Kidney epithelial cell (primary cell): ENCODE data around the gene SNAPC1. TPM values are rescaled to one million over a fixed set of nuclear protein-coding genes. Genes with fewer than 3 reads are reported as not detected.

Source experiments
- DNase-seq: peaks from one replicate; pipeline ENCODE4 v3.0.0-alpha.2; 2010; ENCODE audit warnings: low read depth
- H3K27me3 ChIP-seq: 2 replicates; pipeline ENCODE4 v1.6.0; 2011; ENCODE audit warnings: low read length; ENCODE audit not compliant: control insufficient read depth, insufficient read depth
- H3K36me3 ChIP-seq: 2 replicates; pipeline ENCODE4 v1.5.1; 2011; ENCODE audit warnings: low read length; ENCODE audit not compliant: control insufficient read depth, insufficient read depth
- H3K4me3 ChIP-seq: 2 replicates; pipeline ENCODE4 v1.5.1; 2011; ENCODE audit warnings: low read depth, mild to moderate bottlenecking, control low read depth, low read length
- CTCF ChIP-seq: IDR thresholded peaks from 2 replicates; pipeline ENCODE4 v1.5.1; 2011; ENCODE audit warnings: mild to moderate bottlenecking, moderate library complexity, low read length, control low read depth, inconsistent platforms; ENCODE audit not compliant: insufficient read depth, poor library complexity, severe bottlenecking
- total RNA-seq: library from RNA; depleted of rRNA; stranded (reverse); fragments of >200 nt; gene quantifications from 2 replicates; pipeline ENCODE4 v1.2.3, GENCODE V29; 2015

Gene SNAPC1
- total RNA-seq, 1 donor from 2014 or later = 16.1 TPM

GRCh38 chr14:61839507-61839906 is 77.3 kb downstream of the SNAPC1 start:
- Histone ChIP-seq H3K27me3 (no peaks in the 10 kb centered on the region), H3K36me3 (no peaks in the 10 kb centered on the region), H3K4me3 (no peak overlapping the region)
- TF ChIP-seq CTCF = no peak
- DNase-seq = no peak

DNA sequence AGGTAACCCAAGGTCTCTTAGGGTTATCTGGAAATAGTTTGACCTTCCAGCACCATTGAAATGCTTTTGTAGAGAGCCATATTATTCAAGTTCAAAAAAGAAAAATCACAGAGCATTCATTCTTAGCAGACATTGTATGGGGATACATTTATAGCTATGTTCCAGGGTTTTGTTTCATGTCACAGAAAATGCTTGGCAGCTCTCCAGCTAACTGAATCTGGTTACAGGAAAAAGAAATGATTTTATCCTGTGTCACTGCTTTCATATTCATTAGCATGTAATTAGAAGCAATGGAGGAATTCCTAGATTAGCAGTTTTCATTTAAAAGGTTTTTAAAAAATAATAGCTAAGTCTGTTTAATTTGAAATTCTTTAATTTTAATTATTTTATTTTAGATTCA is 78.9 kb downstream of the SNAPC1 start:
- Histone ChIP-seq H3K36me3 (no peaks in the 10 kb centered on the region), H3K4me3 (no peak overlapping the region), H3K27me3 (no peaks in the 10 kb centered on the region)
- TF ChIP-seq CTCF = no peak
- DNase-seq = no peak

Other genes with a start within 250 kb of the SNAPC1 start
- 295 and 307 TPM in 2 replicates for gene HIF1A, start 66.9 kb upstream of the SNAPC1 start, total RNA-seq
- gene SYT16, start 50.3 kb downstream of the SNAPC1 start, total RNA-seq = 0.17 and 2.0 TPM in 2 replicates